Effector CD4-positive, alpha-beta T cell (primary cell): ENCODE results near the gene LKAAEAR1.

Source experiments
- DNase-seq: peaks from one replicate; pipeline ENCODE4 v3.0.0-alpha.2; 2020

Gene LKAAEAR1

DNA sequence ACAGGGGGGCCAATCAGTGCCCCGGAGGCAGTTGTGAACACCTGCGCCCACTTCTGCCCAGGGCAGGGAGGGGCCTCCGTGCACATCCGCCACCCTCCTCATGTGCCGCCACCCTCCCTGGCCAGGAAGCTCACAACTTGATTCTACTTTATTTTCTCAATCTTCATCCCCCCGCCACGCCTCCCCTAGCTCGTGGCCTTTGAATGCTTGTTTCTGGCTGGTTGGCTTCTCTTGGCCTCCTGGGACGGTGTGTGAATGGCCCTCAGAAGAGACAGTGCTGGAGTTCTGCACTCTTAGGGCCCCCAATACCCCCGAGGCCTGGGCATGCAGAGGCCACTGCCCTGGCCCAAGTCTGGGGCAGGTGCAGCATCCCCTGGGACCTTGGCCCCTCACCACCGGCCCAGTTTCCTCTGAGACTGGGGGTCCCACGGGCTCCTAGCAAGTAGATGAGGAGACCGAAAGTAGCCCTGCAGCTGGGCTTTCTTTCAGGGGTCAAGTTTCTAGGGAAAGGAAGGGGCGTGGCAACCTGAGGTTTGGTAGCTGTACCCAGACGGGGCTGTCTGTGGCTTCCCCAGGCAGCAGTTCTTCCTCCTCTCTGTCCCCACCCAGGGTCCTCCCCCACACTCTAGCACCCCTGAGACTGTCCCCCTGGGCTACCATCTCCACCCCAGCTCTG is 6.2 kb downstream of the LKAAEAR1 start:
- DNase-seq, result peak; percentile 54

DNA sequence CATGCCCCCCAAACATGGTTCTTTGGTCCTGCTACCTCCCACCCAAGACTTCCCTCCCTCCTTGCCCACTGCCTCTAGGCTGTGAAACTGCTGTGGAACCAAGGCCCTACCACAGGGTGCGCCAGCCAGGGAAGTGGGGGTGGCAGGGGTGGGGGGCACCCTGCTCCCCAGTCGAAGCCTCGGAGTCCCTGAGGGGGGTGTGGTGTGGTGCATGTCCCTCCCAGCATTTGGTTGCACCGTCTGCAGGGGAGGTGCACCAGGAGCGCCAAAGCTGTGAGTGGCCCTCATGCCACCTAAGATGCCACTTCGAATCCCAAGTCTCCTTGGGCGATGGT is 6.7 kb downstream of the LKAAEAR1 start:
- no peak for DNase-seq

DNA sequence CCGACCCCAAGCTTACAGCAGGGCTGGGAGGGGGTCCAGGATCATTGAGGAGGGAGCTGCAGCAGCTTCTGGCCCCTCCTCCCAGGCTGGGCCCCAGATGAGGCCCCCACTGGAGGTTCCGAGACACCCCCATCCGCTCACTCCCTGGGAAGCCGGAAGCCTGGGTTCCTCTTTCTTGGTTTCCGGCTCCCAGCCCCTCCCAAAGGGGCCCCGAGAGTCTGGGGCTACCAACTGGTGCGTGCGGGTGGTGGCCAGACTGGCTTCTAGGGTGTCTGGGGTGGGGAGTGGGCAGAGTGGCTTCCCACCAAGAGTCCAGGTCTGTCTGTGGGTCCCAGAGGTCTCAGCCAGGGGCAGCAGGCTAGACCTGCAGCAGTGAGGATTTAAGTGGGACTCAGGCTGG is 7.1 kb downstream of the LKAAEAR1 start:
- DNase-seq, result no peak

DNA sequence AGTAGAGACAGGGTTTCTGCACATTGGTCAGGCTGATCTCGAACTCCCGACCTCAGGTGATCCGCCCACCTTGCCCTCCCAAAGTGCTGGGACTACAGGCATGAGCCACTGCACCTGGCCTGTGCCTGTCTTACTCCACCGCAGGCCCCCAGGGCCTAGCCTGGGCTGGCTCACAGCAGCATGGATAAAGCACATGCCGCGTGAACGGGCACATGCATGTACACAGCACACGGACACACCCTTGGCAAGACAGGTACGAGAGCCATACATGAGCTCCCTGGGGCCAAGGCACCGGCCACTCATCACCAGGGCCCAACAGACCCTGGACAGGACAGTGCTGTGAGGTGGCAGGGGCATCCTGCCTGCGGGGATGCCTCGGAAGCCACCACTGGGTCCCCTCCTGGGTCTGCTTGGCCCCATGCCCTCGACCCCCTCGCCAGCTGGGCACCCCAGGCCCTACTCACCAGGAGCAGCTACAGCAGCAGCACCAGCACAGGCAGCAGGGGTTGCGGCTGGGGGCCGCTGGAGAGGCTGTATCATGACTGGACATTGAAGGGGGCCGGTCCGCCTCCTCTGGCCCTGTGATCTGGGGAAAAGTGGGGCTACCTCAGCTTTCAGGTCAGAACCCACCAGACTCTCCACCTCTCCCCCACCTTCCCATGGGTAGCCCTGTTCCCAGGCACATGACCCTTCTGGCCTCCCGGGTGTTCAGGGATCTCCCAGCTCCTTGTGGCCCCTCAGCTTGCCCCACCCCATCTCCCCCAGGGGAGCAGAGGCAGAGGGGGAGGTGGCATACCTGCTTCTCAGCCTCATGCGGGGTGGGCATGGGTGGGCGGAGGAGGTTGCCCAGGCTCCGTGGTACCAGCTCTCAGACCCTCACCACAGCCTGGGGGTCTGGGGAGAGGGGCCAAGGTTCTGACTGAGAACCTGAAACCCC is 7.9 kb downstream of the LKAAEAR1 start:
- DNase-seq, result no peak

DNA sequence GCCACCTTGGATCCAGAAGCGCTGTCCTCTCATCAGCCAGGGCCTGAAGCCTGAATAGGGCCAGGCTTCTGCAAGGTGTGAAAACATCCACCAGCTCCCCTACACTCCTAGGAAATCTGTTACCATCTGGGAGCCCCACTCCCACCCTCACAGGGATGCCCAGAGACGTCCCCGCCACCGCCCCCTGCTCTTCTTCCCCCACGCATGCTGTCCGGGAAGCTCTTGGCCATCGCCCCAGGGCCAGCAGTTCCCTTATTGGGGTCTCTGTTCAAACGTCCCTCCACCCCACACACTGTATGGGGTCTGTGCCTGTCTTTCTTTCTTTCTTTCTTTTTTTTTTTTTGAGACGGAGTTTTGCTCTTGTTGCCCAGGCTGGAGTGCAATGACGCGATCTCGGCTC is 8.6 kb downstream of the LKAAEAR1 start:
- DNase-seq, result no peak

DNA sequence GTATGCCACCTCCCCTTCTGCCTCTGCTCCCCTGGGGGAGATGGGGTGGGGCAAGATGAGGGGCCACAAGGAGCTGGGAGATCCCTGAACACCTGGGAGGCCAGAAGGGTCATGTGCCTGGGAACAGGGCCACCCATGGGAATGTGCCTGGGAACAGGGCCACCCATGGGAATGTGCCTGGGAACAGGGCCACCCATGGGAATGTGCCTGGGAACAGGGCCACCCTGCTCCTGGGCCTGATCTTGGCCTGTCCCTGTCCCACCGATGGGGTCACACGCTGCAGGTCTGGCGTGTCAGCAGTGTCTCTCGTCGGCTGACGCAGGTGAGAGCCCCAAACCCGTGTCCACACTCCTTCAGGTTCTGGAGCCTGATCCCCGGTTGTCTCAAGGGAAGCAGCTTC is 9.2 kb downstream of the LKAAEAR1 start:
- no peak for DNase-seq

DNA sequence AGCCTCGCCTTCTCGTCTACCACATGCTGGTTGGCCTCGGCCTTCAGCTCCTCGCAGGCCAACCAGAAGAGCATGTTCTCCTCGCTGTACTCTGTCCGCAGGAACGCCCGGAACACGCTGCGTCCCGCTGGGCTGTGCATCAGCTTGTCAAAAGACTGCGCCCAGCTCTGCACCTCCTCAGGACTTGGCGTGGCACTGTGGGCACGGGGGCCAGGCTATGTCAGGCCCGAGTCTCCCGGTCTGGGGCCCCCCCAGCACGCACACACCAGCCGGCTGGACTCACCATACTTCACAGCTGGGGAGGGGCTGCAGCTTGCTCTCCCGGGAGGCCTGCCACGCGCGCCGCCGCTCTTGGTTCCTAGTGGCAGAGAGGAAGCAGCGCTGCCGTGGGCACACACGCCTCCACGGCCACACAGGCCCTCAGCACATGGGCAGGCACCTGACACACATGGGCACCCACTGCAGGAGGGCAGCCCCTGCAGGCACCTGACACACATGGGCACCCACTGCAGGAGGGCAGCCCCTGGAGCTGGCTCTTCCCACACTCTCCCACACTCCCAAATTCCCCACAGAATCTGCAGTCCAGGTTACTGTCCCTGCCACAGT is 9.9 kb downstream of the LKAAEAR1 start:
- no peak for DNase-seq

DNA sequence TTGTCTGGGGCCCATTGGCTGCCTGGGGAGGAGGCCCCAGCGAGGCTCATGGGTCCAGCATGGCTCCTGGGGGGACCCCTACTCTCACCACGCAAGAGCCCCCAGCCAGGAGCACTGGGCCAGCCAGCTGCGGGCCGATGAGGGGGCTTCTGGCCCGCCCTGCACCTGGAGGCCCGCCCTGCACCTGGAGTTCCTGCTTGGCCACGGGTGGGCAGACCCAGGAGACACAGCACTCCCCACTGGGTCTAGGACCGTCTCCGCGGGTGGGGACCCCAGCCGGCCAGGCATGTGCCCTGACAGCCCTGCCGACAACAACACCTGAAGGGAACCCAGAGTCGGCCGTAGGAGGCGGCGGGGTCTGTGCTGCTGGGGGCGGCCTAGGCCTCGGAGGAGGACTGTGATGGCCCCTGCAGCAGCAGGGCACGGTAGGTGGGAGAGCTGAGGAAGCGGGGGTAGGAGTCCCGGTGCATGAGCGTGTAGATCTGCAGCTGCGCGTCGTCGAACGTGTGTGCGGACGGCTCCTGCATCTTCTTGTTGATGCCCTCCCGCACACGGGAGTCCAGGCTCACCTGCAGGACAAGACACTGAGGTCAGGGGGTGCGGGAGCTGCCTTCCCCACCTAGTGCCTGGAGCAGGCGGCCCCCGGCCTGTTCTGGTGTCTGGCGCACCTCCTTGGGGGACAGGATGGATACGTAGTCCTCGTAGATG is 10.6 kb downstream of the LKAAEAR1 start:
- no peak for DNase-seq

DNA sequence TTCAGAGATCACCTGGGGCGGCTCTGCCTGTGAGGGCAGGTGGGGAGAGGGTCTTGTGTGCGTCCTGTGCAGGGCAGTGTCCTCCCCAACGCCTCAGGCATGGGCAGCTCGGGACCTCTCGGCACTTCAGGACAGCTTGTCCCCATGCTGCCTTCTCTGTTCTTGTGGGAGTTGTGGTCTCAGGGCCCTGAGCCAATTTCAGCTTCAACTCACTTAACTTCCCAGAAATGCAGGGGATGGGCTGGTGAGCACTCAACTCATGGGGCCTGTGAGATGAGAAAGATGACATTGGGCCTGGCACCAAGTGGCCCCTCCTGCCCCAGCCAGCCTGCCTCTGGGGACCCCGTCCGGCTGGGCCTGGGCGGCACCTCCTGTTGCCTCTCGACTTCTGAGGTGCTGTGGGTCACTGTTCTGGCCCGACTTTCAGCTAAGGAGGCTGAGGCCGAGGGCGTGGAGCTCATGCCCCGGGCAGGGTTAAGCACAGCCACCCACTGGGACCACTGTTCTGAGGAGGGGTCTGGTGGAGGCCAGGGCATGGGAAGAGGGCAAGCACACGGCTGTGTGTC is 11.6 kb downstream of the LKAAEAR1 start:
- no peak for DNase-seq

DNA sequence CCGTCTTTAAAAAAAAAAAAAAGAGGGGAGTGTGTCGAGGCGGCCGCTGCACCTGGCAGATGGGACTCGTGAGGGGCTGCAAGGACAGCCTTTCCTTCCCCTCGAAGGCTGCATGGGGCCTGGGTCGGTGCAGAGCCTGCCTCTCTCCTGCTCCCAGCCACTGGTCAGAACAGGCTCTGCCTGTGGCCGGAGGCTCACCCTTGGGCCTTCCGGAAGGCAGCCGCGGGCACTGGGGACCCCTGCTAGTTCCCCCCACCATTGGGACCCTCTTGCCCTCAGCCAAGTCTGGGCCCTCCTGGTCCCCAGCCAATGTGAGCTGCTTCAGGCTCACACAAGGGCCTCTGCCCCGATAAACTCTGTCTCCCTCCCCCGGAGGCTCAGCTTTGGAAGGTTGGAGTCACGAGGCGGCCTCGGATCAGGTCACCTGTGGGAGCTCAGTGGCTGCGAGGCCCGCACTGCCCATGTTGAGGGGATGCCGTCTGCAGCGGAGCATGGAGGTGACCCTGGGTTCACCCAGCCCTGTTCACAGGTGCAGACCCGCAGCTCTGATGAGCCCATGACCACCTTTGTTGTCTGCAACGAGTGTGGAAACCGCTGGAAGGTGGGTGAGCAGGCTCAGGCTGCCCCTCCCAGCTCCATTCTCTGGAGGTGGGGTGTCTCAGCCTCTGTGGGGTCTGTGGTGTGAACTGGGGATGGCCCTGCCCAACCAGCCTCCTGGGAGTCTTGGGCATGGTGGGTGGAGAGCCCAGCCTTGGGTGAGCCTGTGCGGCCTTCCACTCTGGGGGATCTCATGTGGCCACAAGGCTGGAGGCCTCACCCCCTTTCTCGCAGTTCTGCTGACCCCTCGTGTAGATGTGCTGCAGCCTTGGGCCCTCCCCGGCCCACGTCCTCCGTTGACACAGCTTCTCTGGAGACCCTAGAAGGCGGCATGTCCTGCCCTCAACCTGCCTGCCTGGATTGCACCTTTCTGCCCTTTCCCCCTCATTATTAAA is 12.6 kb downstream of the LKAAEAR1 start:
- no peak for DNase-seq

DNA sequence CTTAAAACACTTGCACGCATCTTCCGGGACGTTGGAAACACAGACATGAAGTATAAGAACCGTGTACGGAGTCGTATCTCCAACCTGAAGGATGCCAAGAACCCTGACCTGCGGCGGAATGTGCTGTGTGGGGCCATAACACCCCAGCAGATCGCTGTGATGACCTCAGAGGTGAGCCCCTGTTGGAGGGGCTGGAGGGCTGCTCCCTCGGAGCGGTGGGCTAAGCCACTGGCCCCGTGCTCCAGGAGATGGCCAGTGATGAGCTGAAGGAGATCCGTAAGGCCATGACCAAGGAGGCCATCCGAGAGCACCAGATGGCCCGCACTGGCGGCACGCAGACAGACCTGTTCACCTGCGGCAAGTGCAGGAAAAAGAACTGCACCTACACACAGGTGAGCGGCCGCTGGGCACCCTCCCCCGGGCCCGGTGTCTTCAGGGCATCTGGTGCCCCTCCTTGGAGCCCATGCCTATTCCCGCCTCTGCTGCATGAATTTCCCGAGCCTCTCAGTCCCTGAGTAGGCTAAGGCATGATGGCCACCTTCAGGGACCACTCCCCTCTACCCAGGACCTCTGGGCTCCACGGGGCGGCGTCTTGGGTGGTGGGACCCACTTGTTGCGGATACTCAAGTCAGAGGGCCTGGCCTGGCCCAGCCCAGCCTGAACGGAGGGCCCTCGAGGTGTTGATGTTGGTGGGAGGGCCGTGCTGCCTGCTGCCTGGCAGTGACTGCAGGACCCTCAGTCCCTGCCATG is 13.8 kb downstream of the LKAAEAR1 start:
- no peak for DNase-seq

DNA sequence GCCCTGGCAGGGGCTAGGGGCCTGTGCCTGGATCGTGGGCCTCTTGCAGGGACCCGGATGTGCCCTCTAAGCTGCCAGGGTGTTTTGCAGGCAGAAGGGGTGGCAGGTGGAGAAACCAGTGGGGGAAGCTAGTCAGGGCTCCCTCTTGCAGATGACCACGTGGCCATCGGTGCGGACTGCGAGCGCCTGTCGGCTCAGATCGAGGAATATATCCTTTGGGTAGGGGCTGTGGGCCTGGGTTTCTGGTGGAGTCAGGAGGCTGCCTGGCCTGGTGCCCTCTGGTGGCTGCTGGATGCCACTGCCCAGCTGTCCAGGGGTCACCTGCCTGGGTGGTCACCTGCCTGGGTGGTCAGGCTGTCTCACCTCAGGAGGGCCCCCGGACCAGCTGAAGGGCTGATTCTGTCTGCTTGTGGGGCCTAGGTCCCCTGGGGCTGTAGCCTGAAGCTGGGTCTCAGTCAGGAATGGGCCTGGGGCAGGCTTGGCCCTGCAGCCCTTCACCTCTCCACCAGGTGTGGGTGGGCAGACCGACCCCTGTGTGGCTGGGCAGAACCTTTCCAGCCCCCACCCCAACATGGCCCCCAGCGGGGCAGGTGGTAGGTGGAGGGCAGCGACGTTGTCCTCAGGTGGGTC is 14.5 kb downstream of the LKAAEAR1 start:
- no peak for DNase-seq

DNA sequence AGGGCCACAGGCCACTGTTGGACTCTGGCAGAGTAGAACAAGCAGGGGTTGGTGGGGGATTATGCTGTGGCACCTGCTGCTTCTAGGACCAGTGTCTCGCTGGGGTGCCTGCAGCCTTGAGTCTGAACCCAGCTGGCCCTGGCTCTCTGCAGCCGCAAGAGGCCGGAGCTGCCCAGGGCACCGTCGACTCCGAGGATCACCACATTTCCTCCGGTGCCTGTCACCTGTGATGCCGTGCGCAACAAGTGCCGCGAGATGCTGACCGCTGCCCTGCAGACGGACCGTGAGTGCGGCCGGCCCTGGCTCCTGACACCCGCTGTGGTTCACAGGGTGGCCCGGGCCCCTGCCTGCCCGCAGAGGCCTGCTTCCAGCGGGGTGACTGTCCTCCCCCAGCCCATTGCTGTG is 15.0 kb downstream of the LKAAEAR1 start:
- DNase-seq, result no peak

DNA sequence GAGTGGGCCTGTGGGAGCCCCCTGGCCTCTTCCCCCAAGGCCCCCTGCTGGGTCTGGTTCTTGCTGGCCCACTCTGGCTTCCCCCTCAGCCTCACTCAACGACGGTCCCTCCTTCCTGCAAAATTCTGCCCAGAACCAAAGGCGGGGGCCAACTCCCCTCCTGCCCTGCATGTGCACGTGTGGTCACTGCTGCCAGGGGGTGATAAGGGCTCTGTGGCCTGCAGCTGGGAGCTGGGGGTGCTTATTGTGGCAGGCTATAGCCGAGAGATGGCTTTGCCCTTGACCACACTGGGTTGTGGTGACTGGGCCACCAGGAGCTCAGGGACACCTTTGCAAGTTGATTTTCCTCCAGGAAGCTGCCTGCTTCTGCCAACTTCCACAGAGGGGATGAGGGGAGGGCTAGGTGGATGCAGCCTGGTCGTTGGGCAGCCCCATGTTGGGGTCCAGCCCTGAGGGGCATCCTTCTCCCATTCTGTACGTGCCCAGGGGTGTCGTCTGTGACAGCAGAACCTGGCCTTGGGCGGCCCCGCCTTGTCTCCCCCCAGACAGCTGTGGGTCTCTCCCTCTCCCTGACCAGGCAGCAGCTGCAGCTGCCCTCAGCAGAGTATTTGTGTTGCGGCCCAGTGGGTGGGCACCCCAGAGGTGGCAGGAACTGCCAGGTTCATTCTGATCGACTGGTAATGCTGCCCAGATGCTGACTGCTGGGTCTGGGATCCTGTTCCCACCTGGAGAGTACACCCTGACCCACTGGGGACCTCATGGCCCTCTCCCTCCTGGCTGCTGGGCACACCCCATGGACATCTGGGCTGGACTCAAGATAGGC is 15.6 kb downstream of the LKAAEAR1 start:
- DNase-seq, result no peak

DNA sequence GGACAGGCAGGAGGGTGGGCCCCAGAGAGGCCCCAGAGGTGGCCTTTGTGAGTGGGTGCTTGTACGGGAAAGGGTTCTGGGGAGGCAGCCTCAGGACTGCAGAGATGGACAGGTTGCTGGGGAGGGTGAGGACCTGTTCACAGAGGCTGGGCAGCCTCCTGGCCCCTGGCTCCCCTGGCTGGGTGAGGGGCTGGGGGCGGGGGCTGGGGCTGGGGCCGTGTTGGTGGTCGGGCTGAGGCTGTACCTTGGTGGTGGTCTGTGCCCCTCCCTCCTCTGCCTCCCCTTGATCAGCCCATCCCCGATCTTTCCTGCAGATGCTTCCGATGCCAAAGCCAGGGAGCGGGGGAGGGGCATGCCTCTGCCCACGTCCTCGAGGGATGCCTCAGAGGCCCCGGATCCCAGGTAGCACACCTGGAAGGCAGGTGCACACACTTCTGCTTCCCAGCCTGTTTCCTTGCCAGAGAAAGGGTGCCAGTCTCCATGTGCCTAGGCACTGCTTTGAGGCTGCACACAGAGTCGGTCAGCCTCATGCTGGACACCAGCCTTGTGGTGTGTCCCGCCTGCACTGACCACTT is 16.4 kb downstream of the LKAAEAR1 start:
- no peak for DNase-seq

DNA sequence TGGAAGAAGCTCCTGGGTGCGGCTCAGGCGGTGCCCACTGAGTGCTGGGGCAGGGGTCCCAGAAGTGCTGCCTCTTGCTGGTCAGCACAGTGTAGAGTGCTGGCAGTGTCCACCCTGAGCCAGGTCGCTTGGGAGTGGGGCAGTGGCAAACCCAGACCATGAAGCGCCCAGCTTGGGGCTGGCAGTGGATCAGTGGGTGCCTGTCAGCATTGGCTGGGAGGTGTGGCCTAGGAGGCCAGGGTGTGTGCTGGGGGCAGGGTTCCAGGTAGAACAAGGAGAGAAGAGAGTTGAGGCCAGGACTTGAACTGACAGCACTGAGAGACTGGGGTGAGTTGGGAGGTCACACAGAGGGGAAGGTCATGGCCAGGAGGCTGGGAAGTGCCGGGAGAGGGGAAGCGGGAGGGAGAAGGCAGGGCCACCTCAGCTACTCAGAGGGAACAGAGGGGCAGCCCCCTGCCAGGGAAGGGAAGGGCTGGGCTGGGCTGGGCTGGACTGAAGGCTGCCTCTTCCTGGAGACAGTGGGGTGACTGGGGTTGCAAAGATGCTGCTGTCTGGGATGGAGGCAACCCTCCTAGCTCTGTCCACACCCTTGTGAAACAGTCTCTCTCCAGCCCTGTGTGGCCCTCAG is 17.1 kb downstream of the LKAAEAR1 start:
- DNase-seq, result no peak

DNA sequence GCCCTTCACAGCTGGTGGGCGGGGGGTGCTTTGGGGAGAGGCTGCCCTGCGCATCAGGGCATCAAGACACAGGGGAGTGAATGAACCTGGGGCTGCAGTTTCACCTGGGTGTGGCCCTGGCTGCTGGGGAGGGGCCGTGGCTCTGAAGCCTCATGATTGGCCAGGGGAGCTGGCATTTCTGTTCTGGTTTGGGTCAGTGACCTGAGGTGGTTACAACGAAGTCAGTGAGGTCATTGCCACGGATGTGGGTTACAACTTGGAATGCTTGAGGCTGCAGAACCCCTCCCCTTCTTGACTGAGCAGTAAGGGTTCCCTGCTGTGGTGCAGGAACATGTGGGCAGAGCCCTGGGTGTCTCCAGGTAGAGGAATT is 18.2 kb downstream of the LKAAEAR1 start:
- DNase-seq, result peak; percentile 33
